Right lobe of liver (tissue), 6 donors: ENCODE measurements around the gene CEACAM5. TPM values are rescaled to one million over a fixed set of nuclear protein-coding genes. Genes with fewer than 3 reads are reported as not detected.
A peak's percentile ranks its signal among the peaks of the same experiment; 100 is the strongest.
"Not testable (repeated sequence)": the region's sequence is repeated elsewhere in the genome, so short reads cannot be mapped to it uniquely, and the experiment has no call there.

Experiments used
- ATAC-seq, 4 donors: fragments of 200-7000 bp; cut with Tn5 transposase; one replicate each; pipeline ENCODE4 v1.9.1; 2020; ENCODE audit warnings: mild to moderate bottlenecking in 4 of 4, moderate library complexity in 4 of 4
- DNase-seq, 3 donors: peaks; one replicate each; pipeline ENCODE4 v3.0.0-alpha.2; 2020
- H3K27ac ChIP-seq, 3 donors: fragments of 200-600 bp; one replicate each; pipeline ENCODE4 v1.8.0; 2022
- H3K27me3 ChIP-seq, 2 donors: fragments of 200-600 bp; one replicate each; pipeline ENCODE4 v1.8.0; 2022
- H3K36me3 ChIP-seq, 4 donors: fragments of 200-600 bp; sonication (generic) in 1 of 4; one replicate each; pipeline versions ENCODE4 v1.5.1 to v1.8.0; 2017 to 2022; ENCODE audit warnings: control low read depth in 1 of 4
- H3K4me1 ChIP-seq, 4 donors: fragments of 200-600 bp; sonication (generic) in 1 of 4; one replicate each; pipeline versions ENCODE4 v1.5.1 to v1.8.0; 2017 to 2022; ENCODE audit warnings: control low read depth in 1 of 4
- H3K4me3 ChIP-seq, 3 donors: fragments of 200-600 bp; one replicate each; pipeline ENCODE4 v1.8.0; 2022
- H3K9me3 ChIP-seq, 4 donors: fragments of 200-600 bp; sonication (generic) in 1 of 4; one replicate each; pipeline versions ENCODE4 v1.5.1 to v1.8.0; 2017 to 2022; ENCODE audit warnings: control low read depth in 1 of 4
- CTCF ChIP-seq, 4 donors: fragments of 200-600 bp in 3 of 4; fragments of 450-650 bp in 1 of 4; IDR thresholded peaks; one replicate each; pipeline versions ENCODE4 v1.5.1 to v1.8.0; 2016 to 2022; ENCODE audit warnings: antibody characterized with exemption in 4 of 4, mild to moderate bottlenecking in 2 of 4
- POLR2A ChIP-seq: fragments of 450-650 bp; IDR thresholded peaks from one replicate; pipeline ENCODE4 v1.6.1; 2017; ENCODE audit warnings: antibody characterized with exemption, mild to moderate bottlenecking
- WGBS: methylation state at CpG from one replicate; pipeline ENCODE4 v1.1.6; 2018; ENCODE audit warnings: low coverage, low lambda C conversion rate; ENCODE audit not compliant: insufficient coverage; ENCODE audit errors: missing lambda C conversion rate; 5-methylcytosine and 5-hydroxymethylcytosine counted together
- intact Hi-C, 2 donors: fragments of 100-400 bp; cut with DNase I; formaldehyde crosslinking; loops; one replicate each; pipeline versions ENCODE4 v1.11.2 to v1.14.1; 2022
- total RNA-seq, 6 experiments: library from RNA; depleted of rRNA in 2 of 6; stranded (reverse); fragments of >200 nt in 2 of 6; fragmentation: NEBNext Ultra II Directional in 3 of 6; extraction: Animal tissue kit (Norgen Biotek cat#: 25700) in 3 of 6; gene quantifications; one replicate each; pipeline versions ENCODE4 v1.1.0 to v1.2.4, GENCODE V29; 2016 to 2023
- donor health status: DM: no; HTN: yes; CAD: no.
- donor health status: DM: no; HTN: no; CAD: no.
- donor health status: DM: no; HTN: no; CAD: no.
- donor health status: DM: no; HTN: yes; CAD: no.
- donor health status: DM: no; HTN: yes; CAD: no.

Gene CEACAM5
- total RNA-seq, 6 experiments from 2014 or later: not detected

- intact Hi-C loops: no loop called here
- peak overlapping the region in 2 of 3 donors; percentile 36 to 45 for H3K4me3 ChIP-seq
- H3K27me3 ChIP-seq: no peaks in the 10 kb centered on the region
- no peaks in the 10 kb centered on the region for H3K36me3 ChIP-seq
- H3K4me1 ChIP-seq: no peaks in the 10 kb centered on the region
- DNase-seq: peak; percentile 68 to 75 (median 72)
- peak; percentile 89 to 96 (median 92) for ATAC-seq
- 6% methylated on average over 12 of the region's 26 CpGs for WGBS
- no peaks in the 10 kb centered on the region for H3K9me3 ChIP-seq
- H3K27ac ChIP-seq: no peak overlapping the region
- TF ChIP-seq POLR2A (no peak), CTCF (IDR thresholded peaks at IDR 0.05) (peak; percentile 87 to 97 (median 94))
These were observed 1.5 kb upstream of the CEACAM5 start for GRCh38 chr19:41706741-41707501.

GRCh38 chr19:41707502-41707812 is 969 bp upstream of the CEACAM5 start:
- H3K27me3 ChIP-seq: no peaks in the 10 kb centered on the region

GRCh38 chr19:41707871-41708371 is 505 bp upstream of the CEACAM5 start:
- no peak overlapping the region for H3K27ac ChIP-seq
- no peaks in the 10 kb centered on the region for H3K9me3 ChIP-seq
- whole genome bisulfite sequencing: 60% methylated on average over 1 of the region's 5 CpGs
- H3K4me1 ChIP-seq: no peaks in the 10 kb centered on the region
- TF ChIP-seq CTCF (IDR thresholded peaks at IDR 0.05) (no peak), POLR2A (no peak)
- no peaks in the 10 kb centered on the region for H3K36me3 ChIP-seq
- no peak overlapping the region for H3K4me3 ChIP-seq
- no peak for DNase-seq
- ATAC-seq: no peak
- H3K27me3 ChIP-seq: no peaks in the 10 kb centered on the region
- intact Hi-C loops: no loop called here

More at GRCh38 chr19:41707502-41707812, 969 bp upstream of the CEACAM5 start:
- Histone ChIP-seq H3K27ac (no peak overlapping the region), H3K36me3 (no peaks in the 10 kb centered on the region), H3K9me3 (no peaks in the 10 kb centered on the region), H3K4me3 (no peak overlapping the region), H3K4me1 (no peaks in the 10 kb centered on the region)
- ATAC-seq (no peak), DNase-seq (peak in 1 of 3 donors; percentile 27)
- intact Hi-C loops: no loop called here
- no CpG with 5 or more reads among the region's 5 CpGs for WGBS
- TF ChIP-seq CTCF (IDR thresholded peaks at IDR 0.05): no peak
- no peak for TF ChIP-seq POLR2A

GRCh38 chr19:41709516-41709915 is 1.1 kb downstream of the CEACAM5 start:
- H3K36me3 ChIP-seq, H3K4me3 ChIP-seq, intact Hi-C loops, H3K9me3 ChIP-seq, H3K27ac ChIP-seq, H3K27me3 ChIP-seq, DNase-seq, ATAC-seq, H3K4me1 ChIP-seq: not testable (repeated sequence)
- WGBS: 65% methylated on average over 5 of the region's 8 CpGs

- no peaks in the 10 kb centered on the region for H3K4me1 ChIP-seq
- no peaks in the 10 kb centered on the region for H3K36me3 ChIP-seq
- ATAC-seq (no peak), DNase-seq (peak in 1 of 3 donors; percentile 26)
- H3K27ac ChIP-seq: no peak overlapping the region
- no peak for TF ChIP-seq POLR2A
- no peak for TF ChIP-seq CTCF (IDR thresholded peaks at IDR 0.05)
- H3K27me3 ChIP-seq: no peaks in the 10 kb centered on the region
- H3K9me3 ChIP-seq: no peaks in the 10 kb centered on the region
- no peak overlapping the region for H3K4me3 ChIP-seq
- intact Hi-C loops: no loop called here
- WGBS: 76% methylated on average over 5 of the region's 8 CpGs
These were observed 1.7 kb downstream of the CEACAM5 start for GRCh38 chr19:41709951-41710645.
